Glomerular visceral epithelial cell (primary cell): ENCODE results near the gene UPB1.
"Not testable (repeated sequence)": the region's sequence is repeated elsewhere in the genome, so short reads cannot be mapped to it uniquely, and the experiment has no call there.

ENCODE experiments used
- DNase-seq: peaks from one replicate; pipeline ENCODE4 v3.0.0-alpha.2; 2016; ENCODE audit errors: extremely low spot score

UPB1 gene

GRCh38 chr22:24530968-24531367 is 35.8 kb downstream of the UPB1 start:
- not testable (repeated sequence) for DNase-seq

GRCh38 chr22:24532075-24532474 is 36.9 kb downstream of the UPB1 start:
- DNase-seq = no peak

GRCh38 chr22:24535348-24535747 is 40.2 kb downstream of the UPB1 start:
- DNase-seq = no peak

- DNase-seq = no peak
These were observed 41.0 kb downstream of the UPB1 start for GRCh38 chr22:24536089-24536488.

- no peak for DNase-seq
These were observed 45.3 kb downstream of the UPB1 start for GRCh38 chr22:24540470-24540869.

- no peak for DNase-seq
These were observed 46.8 kb downstream of the UPB1 start for GRCh38 chr22:24541681-24542515.

GRCh38 chr22:24542641-24543040 is 47.5 kb downstream of the UPB1 start:
- no peak for DNase-seq

- DNase-seq = no peak
These were observed 48.1 kb downstream of the UPB1 start for GRCh38 chr22:24543185-24543601.

GRCh38 chr22:24543679-24544243 is 48.6 kb downstream of the UPB1 start:
- DNase-seq = no peak

- DNase-seq = no peak
These were observed 53.7 kb downstream of the UPB1 start for GRCh38 chr22:24548812-24549211.

GRCh38 chr22:24550028-24550901 is 55.1 kb downstream of the UPB1 start:
- no peak for DNase-seq

- DNase-seq = no peak
These were observed 55.8 kb downstream of the UPB1 start for GRCh38 chr22:24550902-24551435.

GRCh38 chr22:24552503-24553286 is 57.6 kb downstream of the UPB1 start:
- DNase-seq = not testable (repeated sequence)

- DNase-seq = no peak
These were observed 58.6 kb downstream of the UPB1 start for GRCh38 chr22:24553597-24554312.

- peak; percentile 33 for DNase-seq
These were observed 59.4 kb downstream of the UPB1 start, which contains the start of gene GUCD1 for GRCh38 chr22:24554313-24555164. Gene GUCD1, minus strand, starts transcription at chr22:24555138. Its CDS starts 147 bp downstream, at chr22:24554991.

GRCh38 chr22:24555165-24556039 is 60.3 kb downstream of the UPB1 start, which contains the start of gene SNRPD3:
Gene SNRPD3, plus strand, starts transcription at chr22:24555999. Its CDS starts 1,676 bp downstream, at chr22:24557675.
- DNase-seq = peak; percentile 99

- DNase-seq = no peak
These were observed 64.3 kb downstream of the UPB1 start for GRCh38 chr22:24559471-24559870.

GRCh38 chr22:24563246-24563645 is 68.1 kb downstream of the UPB1 start:
- no peak for DNase-seq
